HCT116 (cell line): ENCODE results near the gene ADCK1. TPM values are rescaled to one million over a fixed set of nuclear protein-coding genes. Genes with fewer than 3 reads are reported as not detected.

Experiments used
- ATAC-seq: fragments of 200-7000 bp; cut with Tn5 transposase; 2 replicates; pipeline ENCODE4 v1.9.1; 2020; ENCODE audit warnings: mild to moderate bottlenecking, moderate library complexity
- BruUV-seq: library from RNA; stranded (reverse); fragments of 400-500 nt; replicated peaks from 2 replicates; lab custom pipeline; 2021; lab: Mats Ljungman, UMichigan
- CTCF ChIA-PET: fragments of 300-600 bp; sonication (Branson Sonifier 250); formaldehyde crosslinking; loops from one replicate; lab custom pipeline; 2021; ENCODE audit warnings: antibody characterized with exemption; lab: Charles Lee
- POLR2A ChIA-PET: fragments of 300-600, 350-600 bp; sonication (Branson Sonifier 250); formaldehyde crosslinking; loops from one replicate; lab custom pipeline; 2021; ENCODE audit warnings: antibody characterized with exemption; lab: Charles Lee
- RAD21 ChIA-PET, 2 experiments: fragments of 300-600 bp; sonication (Branson Sonifier 250); formaldehyde crosslinking; loops; one replicate each; lab custom pipeline; 2023; ENCODE audit warnings: low total read pairs in 2 of 2; ENCODE audit not compliant: uncharacterized antibody in 2 of 2, unreplicated experiment in 2 of 2, low non-redundant PET in 1 of 2; lab: Charles Lee
- DNase-seq: peaks from one replicate; pipeline ENCODE4 v3.0.0-alpha.2; 2010; ENCODE audit warnings: low read depth, low spot score
- H2AFZ ChIP-seq: fragments of 200-600 bp; shearing (Covaris generic), sonication (generic); 2 replicates; pipeline ENCODE4 v1.6.1; 2017; ENCODE audit warnings: low read depth, mixed run types, mixed read lengths, antibody characterized with exemption, low read length; ENCODE audit not compliant: poor library complexity, severe bottlenecking
- H3K27ac ChIP-seq: 2 replicates; pipeline ENCODE4 v1.5.1; 2012; ENCODE audit warnings: low read depth, low read length
- H3K27me3 ChIP-seq: fragments of 200-600 bp; sonication (generic); 2 replicates; pipeline ENCODE4 v1.6.1; 2016; ENCODE audit warnings: mixed run types, low read length, mixed read lengths; ENCODE audit not compliant: insufficient read depth
- H3K36me3 ChIP-seq, 2 experiments: fragments of 200-500 bp in 1 of 2; fragments of 200-600 bp in 1 of 2; sonication (Bioruptor generic) in 1 of 2; sonication (generic) in 1 of 2; 2 replicates each; pipeline versions ENCODE4 v1.5.1 to v1.6.1; 2014 to 2016; ENCODE audit warnings: low read length in 2 of 2, inconsistent platforms in 1 of 2, mixed read lengths in 1 of 2, mixed run types in 1 of 2; ENCODE audit not compliant: insufficient read depth in 2 of 2, control insufficient read depth in 1 of 2
- H3K4me1 ChIP-seq, 2 experiments: fragments of 200-600 bp in 1 of 2; sonication (generic) in 1 of 2; 2 replicates each; pipeline versions ENCODE4 v1.5.1 to v1.6.1; 2012 to 2017; ENCODE audit warnings: low read length in 2 of 2, inconsistent platforms in 1 of 2, mild to moderate bottlenecking in 1 of 2, mixed read lengths in 1 of 2, mixed run types in 1 of 2, moderate library complexity in 1 of 2; ENCODE audit not compliant: insufficient read depth in 2 of 2, control insufficient read depth in 1 of 2
- H3K4me2 ChIP-seq: fragments of 200-600 bp; sonication (generic); 2 replicates; pipeline ENCODE4 v1.6.1; 2017; ENCODE audit warnings: mixed run types, low read length, mixed read lengths
- H3K4me3 ChIP-seq, 2 experiments: fragments of 200-600 bp in 1 of 2; sonication (generic) in 1 of 2; replicated peaks in 1 of 2; 2 replicates each; pipeline ENCODE4 v1.5.1; 2011 to 2016; ENCODE audit warnings: low read length in 2 of 2, control low read depth in 1 of 2, low read depth in 1 of 2, mild to moderate bottlenecking in 1 of 2, mixed read lengths in 1 of 2, mixed run types in 1 of 2
- H3K79me2 ChIP-seq: fragments of 200-600 bp; sonication (generic); 2 replicates; pipeline ENCODE4 v1.6.1; 2017; ENCODE audit warnings: mild to moderate bottlenecking, mixed run types, low read length, moderate library complexity, mixed read lengths; ENCODE audit not compliant: insufficient read depth
- H3K9ac ChIP-seq: fragments of 200-600 bp; sonication (generic); 2 replicates; pipeline ENCODE4 v1.6.1; 2016; ENCODE audit warnings: low read length, mixed read lengths
- H3K9me2 ChIP-seq: fragments of 200-600 bp; sonication (generic), shearing (Covaris generic); 2 replicates; pipeline ENCODE4 v1.6.1; 2017; ENCODE audit warnings: mixed run types, mild to moderate bottlenecking, moderate library complexity; ENCODE audit not compliant: insufficient read depth
- H3K9me3 ChIP-seq, 2 experiments: fragments of 200-500 bp in 1 of 2; fragments of 200-600 bp in 1 of 2; sonication (Bioruptor generic) in 1 of 2; sonication (generic) in 1 of 2; 2 replicates each; pipeline ENCODE4 v1.6.1; 2014 to 2017; ENCODE audit warnings: low read length in 2 of 2, mixed read lengths in 2 of 2, inconsistent platforms in 1 of 2, low read depth in 1 of 2, mild to moderate bottlenecking in 1 of 2, mixed run types in 1 of 2, moderate library complexity in 1 of 2; ENCODE audit not compliant: control insufficient read depth in 1 of 2, insufficient read depth in 1 of 2
- H4K20me1 ChIP-seq: fragments of 200-600 bp; sonication (generic), shearing (Covaris generic); 2 replicates; pipeline ENCODE4 v1.6.1; 2017; ENCODE audit warnings: mixed run types, mild to moderate bottlenecking, moderate library complexity; ENCODE audit not compliant: insufficient read depth
- ATF3 ChIP-seq: IDR thresholded peaks from 2 replicates; pipeline ENCODE4 v1.6.1; 2012
- EZH2phosphoT487 ChIP-seq: fragments of 200-600 bp; IDR thresholded peaks from 2 replicates; pipeline ENCODE4 v1.6.1; 2018; ENCODE audit warnings: antibody characterized with exemption, borderline replicate concordance
- POLR2A ChIP-seq: IDR thresholded peaks from 2 replicates; pipeline ENCODE4 v1.7.0; 2011; ENCODE audit warnings: borderline replicate concordance; ENCODE audit not compliant: insufficient read depth, insufficient read length; ENCODE audit errors: extremely low read depth
- REST ChIP-seq: IDR thresholded peaks from 2 replicates; pipeline ENCODE4 v1.6.1; 2012; ENCODE audit warnings: low read depth
- SIN3A ChIP-seq: IDR thresholded peaks from 2 replicates; pipeline ENCODE4 v1.6.1; 2012; ENCODE audit warnings: low read depth
- ZFX ChIP-seq: fragments of 450-650 bp; IDR thresholded peaks from 2 replicates; pipeline ENCODE4 v1.6.1; 2017
- intact Hi-C: fragments of 100-400 bp; cut with micrococcal nuclease; formaldehyde crosslinking; loops from 2 replicates; pipeline ENCODE4 v1.10.0; 2022
- total RNA-seq: library from RNA; stranded (reverse); gene quantifications from one replicate; pipeline ENCODE4 v1.2.1, GENCODE V29; 2021; ENCODE audit not compliant: unreplicated experiment
- TF ChIP-seq, protein P1 (sequence below), 3 experiments: fragments of 200-600 bp in 1 of 3; sonication (generic) in 1 of 3; IDR thresholded peaks in 2 of 3; conservative IDR thresholded peaks in 1 of 3; 2 replicates each; pipeline ENCODE4 v1.5.1; 2012 to 2017; ENCODE audit warnings: low read depth in 2 of 3, low read length in 2 of 3, antibody characterized with exemption in 1 of 3, borderline replicate concordance in 1 of 3, control low read depth in 1 of 3, mild to moderate bottlenecking in 1 of 3, mixed read lengths in 1 of 3, mixed run types in 1 of 3, moderate library complexity in 1 of 3; ENCODE audit not compliant: insufficient read depth in 1 of 3

Gene ADCK1
- total RNA-seq, 1 experiment from 2014 or later: 6.0 TPM

DNA sequence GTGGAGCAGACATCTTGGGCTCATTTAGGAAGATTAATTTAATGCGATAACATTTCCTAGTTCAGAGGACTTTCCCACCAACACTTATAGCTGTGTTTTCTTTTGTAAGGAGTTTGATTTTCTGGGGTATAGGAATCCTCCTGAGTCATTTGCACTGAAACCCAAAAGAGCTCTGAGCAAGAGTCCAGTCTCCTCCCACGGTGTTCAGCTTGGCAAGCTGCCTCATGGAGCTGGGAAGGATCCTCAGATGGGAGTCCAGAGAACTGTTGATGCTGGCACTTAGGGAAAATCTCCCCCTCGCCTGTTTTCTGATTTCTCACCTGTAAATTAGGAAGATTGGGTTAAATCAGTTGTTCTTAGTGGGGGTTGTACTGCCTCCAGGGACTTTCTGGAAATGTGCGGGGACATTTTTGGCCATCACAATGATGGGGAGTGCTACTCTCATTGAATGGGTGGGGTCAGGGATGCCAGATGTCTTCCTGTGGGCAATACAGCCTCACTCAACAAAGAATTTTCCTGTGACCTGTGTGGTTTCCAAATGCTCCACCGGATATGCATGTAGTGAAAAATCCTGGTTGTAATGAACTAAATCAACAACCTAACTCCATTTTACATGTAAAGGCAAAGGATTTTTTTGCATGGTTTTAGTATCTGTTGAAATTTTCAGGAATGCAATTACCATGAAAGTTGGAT, 150.6 kb downstream of the ADCK1 start (continued):
- TF ChIP-seq ATF3 (no peak), POLR2A (no peak), EZH2phosphoT487 (no peak), SIN3A (no peak), REST (no peak)
- TF ChIP-seq, all 23 proteins: peak for 0

- Histone ChIP-seq H3K9me3 (no peaks in the 10 kb centered on the region), H3K36me3 (no peaks in the 10 kb centered on the region), H3K9ac (no peak overlapping the region), H3K9me2 (no peaks in the 10 kb centered on the region), H3K4me1 (no peaks in the 10 kb centered on the region), H3K4me3 (no peak overlapping the region), H3K27me3 (peaks cover 8% of the 10 kb centered on the region; the same call in 1 of the 2 replicates), H3K79me2 (no peaks in the 10 kb centered on the region), H3K4me2 (no peak overlapping the region), H2AFZ (no peak overlapping the region)
- intact Hi-C loops: no loop called here
- ChIA-PET RAD21 (no interaction called here), POLR2A (no interaction called here), CTCF (no interaction called here)
- ATAC-seq: no peak
- no peak for TF ChIP-seq REST
- TF ChIP-seq ZFX: no peak
- TF ChIP-seq, protein P1, sequence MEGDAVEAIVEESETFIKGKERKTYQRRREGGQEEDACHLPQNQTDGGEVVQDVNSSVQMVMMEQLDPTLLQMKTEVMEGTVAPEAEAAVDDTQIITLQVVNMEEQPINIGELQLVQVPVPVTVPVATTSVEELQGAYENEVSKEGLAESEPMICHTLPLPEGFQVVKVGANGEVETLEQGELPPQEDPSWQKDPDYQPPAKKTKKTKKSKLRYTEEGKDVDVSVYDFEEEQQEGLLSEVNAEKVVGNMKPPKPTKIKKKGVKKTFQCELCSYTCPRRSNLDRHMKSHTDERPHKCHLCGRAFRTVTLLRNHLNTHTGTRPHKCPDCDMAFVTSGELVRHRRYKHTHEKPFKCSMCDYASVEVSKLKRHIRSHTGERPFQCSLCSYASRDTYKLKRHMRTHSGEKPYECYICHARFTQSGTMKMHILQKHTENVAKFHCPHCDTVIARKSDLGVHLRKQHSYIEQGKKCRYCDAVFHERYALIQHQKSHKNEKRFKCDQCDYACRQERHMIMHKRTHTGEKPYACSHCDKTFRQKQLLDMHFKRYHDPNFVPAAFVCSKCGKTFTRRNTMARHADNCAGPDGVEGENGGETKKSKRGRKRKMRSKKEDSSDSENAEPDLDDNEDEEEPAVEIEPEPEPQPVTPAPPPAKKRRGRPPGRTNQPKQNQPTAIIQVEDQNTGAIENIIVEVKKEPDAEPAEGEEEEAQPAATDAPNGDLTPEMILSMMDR (IDR thresholded peaks at IDR 0.05 in 2 of 3, conservative IDR thresholded peaks at IDR 0.05 in 1 of 3; ENCODE audit: borderline replicate concordance in 1 of 3, insufficient read depth in 1 of 3, low read depth in 2 of 3, low read length in 2 of 3): no peak
- TF ChIP-seq ATF3: no peak
- TF ChIP-seq, all 23 proteins: peak for 0
- BruUV-seq: no TSS peak
- Histone ChIP-seq H3K27ac (no peak overlapping the region), H4K20me1 (no peaks in the 10 kb centered on the region)
- no peak for DNase-seq
Measured at GRCh38 chr14:77955816-77956484, 156.0 kb downstream of the ADCK1 start.
